OCI-LY7 (cell line): ENCODE data around the gene FLNC. TPM values are rescaled to one million over a fixed set of nuclear protein-coding genes. Genes with fewer than 3 reads are reported as not detected.

Source experiments
- BruUV-seq: library from RNA; stranded (reverse); fragments of 400-500 nt; replicated peaks from 2 replicates; lab custom pipeline; 2021; lab: Mats Ljungman, UMichigan
- CTCF ChIA-PET: fragments of 300-600 bp; sonication (Branson Sonifier 250); formaldehyde crosslinking; loops from one replicate; lab custom pipeline; 2022; ENCODE audit warnings: antibody characterized with exemption; ENCODE audit not compliant: unreplicated experiment; lab: Charles Lee
- POLR2A ChIA-PET: fragments of 300-600 bp; sonication (Branson Sonifier 250); formaldehyde crosslinking; loops from one replicate; lab custom pipeline; 2022; ENCODE audit warnings: antibody characterized with exemption; lab: Charles Lee
- DNase-seq: peaks from one replicate; pipeline ENCODE4 v3.0.0-alpha.2; 2015; ENCODE audit warnings: low spot score
- H2AFZ ChIP-seq: fragments of 200-600 bp; sonication (generic), shearing (Covaris generic); 2 replicates; pipeline ENCODE4 v1.6.1; 2014; ENCODE audit warnings: mild to moderate bottlenecking, antibody characterized with exemption, low read length, moderate library complexity
- H3K27ac ChIP-seq: fragments of 200-600 bp; sonication (generic); 2 replicates; pipeline ENCODE4 v1.5.1; 2014; ENCODE audit warnings: mixed run types, low read depth, mild to moderate bottlenecking, moderate library complexity, low read length, inconsistent platforms; ENCODE audit not compliant: poor library complexity, severe bottlenecking
- H3K36me3 ChIP-seq: fragments of 200-600 bp; sonication (generic); 2 replicates; pipeline ENCODE4 v1.6.1; 2014; ENCODE audit warnings: mild to moderate bottlenecking, antibody characterized with exemption, low read length, moderate library complexity, mixed read lengths; ENCODE audit not compliant: insufficient read depth
- H3K4me1 ChIP-seq: fragments of 200-600 bp; sonication (generic); 2 replicates; pipeline ENCODE4 v1.5.1; 2014; ENCODE audit warnings: mild to moderate bottlenecking, low read length; ENCODE audit not compliant: insufficient read depth, poor library complexity, severe bottlenecking
- H3K4me2 ChIP-seq: fragments of 200-600 bp; sonication (generic); 2 replicates; pipeline ENCODE4 v1.6.1; 2014; ENCODE audit warnings: mild to moderate bottlenecking, low read length
- H3K4me3 ChIP-seq: fragments of 200-600 bp; sonication (generic); 2 replicates; pipeline ENCODE4 v1.5.1; 2014; ENCODE audit warnings: mild to moderate bottlenecking, low read depth, low read length; ENCODE audit not compliant: poor library complexity, severe bottlenecking
- H3K79me2 ChIP-seq: fragments of 200-600 bp; sonication (generic); 2 replicates; pipeline ENCODE4 v1.6.1; 2016; ENCODE audit warnings: low read depth, mild to moderate bottlenecking, low read length, moderate library complexity, mixed read lengths; ENCODE audit not compliant: insufficient read depth
- H3K9me2 ChIP-seq: fragments of 200-600 bp; sonication (generic); 2 replicates; pipeline ENCODE4 v1.6.1; 2016; ENCODE audit warnings: mild to moderate bottlenecking, low read length, mixed read lengths; ENCODE audit not compliant: insufficient read depth
- H3K9me3 ChIP-seq: fragments of 200-600 bp; sonication (generic); 2 replicates; pipeline ENCODE4 v1.6.1; 2014; ENCODE audit warnings: mild to moderate bottlenecking, mixed run types, low read length, mixed read lengths
- H4K20me1 ChIP-seq: fragments of 200-600 bp; sonication (generic); 2 replicates; pipeline ENCODE4 v1.6.1; 2014; ENCODE audit warnings: mild to moderate bottlenecking, antibody characterized with exemption, low read length, moderate library complexity, mixed read lengths; ENCODE audit not compliant: insufficient read depth
- EZH2phosphoT487 ChIP-seq: fragments of 200-600 bp; sonication (generic); IDR thresholded peaks from 2 replicates; pipeline ENCODE4 v1.6.1; 2018; ENCODE audit warnings: low read depth, borderline replicate concordance, mild to moderate bottlenecking, mixed run types, antibody characterized with exemption, low read length, moderate library complexity, mixed read lengths
- intact Hi-C: fragments of 100-400 bp; cut with micrococcal nuclease; formaldehyde crosslinking; loops from one replicate; pipeline ENCODE4 v1.10.0; 2022; ENCODE audit not compliant: unreplicated experiment
- total RNA-seq, 2 experiments: library from RNA; depleted of rRNA in 1 of 2; stranded (reverse); fragments of >200 nt in 1 of 2; shearing (Covaris generic) in 1 of 2; gene quantifications; 2 replicates each; pipeline ENCODE4 v1.2.3, GENCODE V29; 2014 to 2022
- TF ChIP-seq, protein P1 (sequence below): fragments of 200-600 bp; sonication (generic); conservative IDR thresholded peaks from 2 replicates; pipeline ENCODE4 v1.5.1; 2014; ENCODE audit warnings: mild to moderate bottlenecking, antibody characterized with exemption, low read length, moderate library complexity, mixed read lengths

FLNC gene
- total RNA-seq, 2 experiments from 2014 or later: 0.03 to 0.06 TPM

DNA sequence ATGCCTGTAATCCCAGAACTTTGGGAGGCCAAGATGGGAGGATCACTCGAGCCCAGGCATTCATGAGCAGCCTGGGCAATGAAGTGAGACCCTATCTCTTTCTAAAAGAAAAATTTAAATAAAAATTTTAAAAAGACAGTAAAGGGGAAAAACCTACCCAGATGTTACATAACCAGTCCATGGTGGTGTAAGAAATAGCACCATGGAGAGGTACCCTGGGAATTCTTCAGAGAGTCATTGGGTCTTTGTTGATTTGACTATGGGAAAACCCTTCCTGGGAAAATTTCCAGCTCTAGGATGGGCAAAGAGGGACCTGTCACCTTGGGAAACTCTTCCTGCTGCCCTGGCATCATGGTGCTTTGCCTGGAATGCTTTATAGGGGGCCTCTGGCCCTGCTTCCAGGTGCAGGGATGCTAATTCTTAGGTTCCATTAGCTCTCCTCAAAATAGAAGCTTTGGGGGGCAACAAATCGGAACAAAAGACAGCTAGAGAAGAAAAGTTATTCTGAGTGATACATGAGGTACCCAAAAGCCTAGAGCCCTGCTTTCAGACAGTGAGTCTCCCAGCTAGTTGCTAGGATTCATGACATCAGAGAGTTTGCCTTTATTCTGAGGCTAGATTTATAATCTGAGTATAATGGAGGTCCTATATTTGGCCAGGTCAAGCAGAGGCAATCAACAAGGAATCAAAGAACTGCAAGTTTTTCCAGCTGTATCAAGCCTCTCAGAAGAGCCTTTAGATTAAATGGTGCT is 28.4 kb upstream of the FLNC start:
- Histone ChIP-seq H3K79me2 (no peaks in the 10 kb centered on the region), H3K4me1 (no peaks in the 10 kb centered on the region), H3K9me3 (no peaks in the 10 kb centered on the region), H2AFZ (no peak overlapping the region), H3K9me2 (no peaks in the 10 kb centered on the region), H3K27ac (no peak overlapping the region), H3K36me3 (no peaks in the 10 kb centered on the region; the same call in 1 of the 2 replicates), H3K4me3 (no peak overlapping the region), H3K4me2 (no peak overlapping the region), H4K20me1 (no peaks in the 10 kb centered on the region)
- ChIA-PET POLR2A (interaction anchor here (0.8 kb wide), 1 partner anchor 42 kb away, joined by 3 read pairs; no protein-coding TSS in a partner anchor), CTCF (no interaction called here)
- BruUV-seq: no TSS peak
- no peak for TF ChIP-seq EZH2phosphoT487
- TF ChIP-seq, protein P1, sequence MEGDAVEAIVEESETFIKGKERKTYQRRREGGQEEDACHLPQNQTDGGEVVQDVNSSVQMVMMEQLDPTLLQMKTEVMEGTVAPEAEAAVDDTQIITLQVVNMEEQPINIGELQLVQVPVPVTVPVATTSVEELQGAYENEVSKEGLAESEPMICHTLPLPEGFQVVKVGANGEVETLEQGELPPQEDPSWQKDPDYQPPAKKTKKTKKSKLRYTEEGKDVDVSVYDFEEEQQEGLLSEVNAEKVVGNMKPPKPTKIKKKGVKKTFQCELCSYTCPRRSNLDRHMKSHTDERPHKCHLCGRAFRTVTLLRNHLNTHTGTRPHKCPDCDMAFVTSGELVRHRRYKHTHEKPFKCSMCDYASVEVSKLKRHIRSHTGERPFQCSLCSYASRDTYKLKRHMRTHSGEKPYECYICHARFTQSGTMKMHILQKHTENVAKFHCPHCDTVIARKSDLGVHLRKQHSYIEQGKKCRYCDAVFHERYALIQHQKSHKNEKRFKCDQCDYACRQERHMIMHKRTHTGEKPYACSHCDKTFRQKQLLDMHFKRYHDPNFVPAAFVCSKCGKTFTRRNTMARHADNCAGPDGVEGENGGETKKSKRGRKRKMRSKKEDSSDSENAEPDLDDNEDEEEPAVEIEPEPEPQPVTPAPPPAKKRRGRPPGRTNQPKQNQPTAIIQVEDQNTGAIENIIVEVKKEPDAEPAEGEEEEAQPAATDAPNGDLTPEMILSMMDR: no peak
- intact Hi-C loops: no loop called here
- DNase-seq: no peak

DNA sequence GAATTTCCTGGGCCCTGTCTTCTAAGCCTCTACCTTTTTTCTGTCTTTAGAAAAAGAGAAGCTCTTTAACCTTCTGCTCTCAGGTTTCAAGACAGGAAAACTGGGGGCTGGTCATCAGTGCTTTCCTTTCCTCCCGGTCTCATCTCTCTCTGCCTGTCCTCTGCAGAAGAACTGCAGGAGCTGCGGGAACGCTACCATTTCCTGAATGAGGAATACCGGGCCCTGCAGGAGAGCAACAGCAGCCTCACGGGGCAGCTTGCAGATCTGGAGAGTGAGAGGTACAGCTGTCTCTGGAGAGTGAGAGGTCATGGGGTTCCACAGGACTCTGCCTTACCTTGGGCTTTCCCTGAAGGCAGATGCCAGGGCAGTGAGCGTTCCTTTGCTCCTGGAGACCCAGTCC is 25.7 kb upstream of the FLNC start:
- CTCF ChIA-PET: no interaction called here
- no peak overlapping the region for H3K4me2 ChIP-seq
- BruUV-seq: no TSS peak
- POLR2A ChIA-PET: interaction anchor here (1.3 kb wide), 1 partner anchor 206 kb away, joined by 4 read pairs; no protein-coding TSS in a partner anchor
- H2AFZ ChIP-seq: no peak overlapping the region
- H3K36me3 ChIP-seq: peaks cover 4% of the 10 kb centered on the region; the same call in 1 of the 2 replicates
- no peak for DNase-seq
- no peak for TF ChIP-seq EZH2phosphoT487
- TF ChIP-seq, protein P1: no peak
- H3K4me3 ChIP-seq: no peak overlapping the region
- H3K9me2 ChIP-seq: no peaks in the 10 kb centered on the region
- H3K9me3 ChIP-seq: no peaks in the 10 kb centered on the region
- H3K4me1 ChIP-seq: no peaks in the 10 kb centered on the region
- H4K20me1 ChIP-seq: no peaks in the 10 kb centered on the region
- no peak overlapping the region for H3K27ac ChIP-seq
- H3K79me2 ChIP-seq: no peaks in the 10 kb centered on the region
- intact Hi-C loops: no loop called here

DNA sequence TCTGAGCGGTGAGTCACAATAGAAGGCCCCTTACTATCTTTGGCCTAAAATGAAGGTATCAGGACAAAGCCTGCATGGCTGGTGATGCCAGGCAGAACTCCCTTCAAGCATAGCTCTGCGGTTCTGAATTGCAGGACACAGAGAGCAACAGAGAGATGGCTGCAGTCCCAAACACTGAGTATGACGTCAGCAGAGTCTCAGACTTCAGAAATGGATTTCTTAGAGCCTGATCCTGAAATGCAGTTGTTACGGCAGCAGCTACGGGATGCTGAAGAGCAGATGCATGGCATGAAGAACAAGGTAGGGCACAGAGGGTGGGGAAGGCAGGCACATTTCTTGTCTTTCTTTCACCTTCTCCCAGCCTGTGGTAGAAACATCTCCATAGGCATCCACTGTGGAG is 25.0 kb upstream of the FLNC start:
- H3K4me1 ChIP-seq: no peaks in the 10 kb centered on the region
- ChIA-PET CTCF (no interaction called here), POLR2A (interaction anchor here (1.1 kb wide), 1 partner anchor 21 kb away, joined by 3 read pairs; no protein-coding TSS in a partner anchor)
- H3K27ac ChIP-seq: no peak overlapping the region
- no peaks in the 10 kb centered on the region for H3K9me3 ChIP-seq
- no TSS peak for BruUV-seq
- intact Hi-C loops: no loop called here
- no peaks in the 10 kb centered on the region for H3K9me2 ChIP-seq
- H3K36me3 ChIP-seq: peaks cover 4% of the 10 kb centered on the region; the same call in 1 of the 2 replicates
- no peak overlapping the region for H3K4me3 ChIP-seq
- TF ChIP-seq, protein P1: no peak
- TF ChIP-seq EZH2phosphoT487: no peak
- no peak overlapping the region for H2AFZ ChIP-seq
- no peak overlapping the region for H3K4me2 ChIP-seq
- DNase-seq: no peak
- no peaks in the 10 kb centered on the region for H4K20me1 ChIP-seq
- H3K79me2 ChIP-seq: no peaks in the 10 kb centered on the region
